LNCaP clone FGC (cell line): Measurements from ENCODE around the gene PCDHGB4.
A peak's percentile ranks its signal among the peaks of the same experiment; 100 is the strongest.
"Not testable (repeated sequence)": the region's sequence is repeated elsewhere in the genome, so short reads cannot be mapped to it uniquely, and the experiment has no call there.

ENCODE experiments used
- DNase-seq: peaks from one replicate; pipeline ENCODE4 v3.0.0-alpha.2; 2011; ENCODE audit warnings: low read depth
- H3K4me3 ChIP-seq: 2 replicates; pipeline ENCODE4 v1.5.1; 2011; ENCODE audit warnings: mild to moderate bottlenecking, low read depth, low read length, control low read depth
- TF ChIP-seq, protein P1 (sequence below): IDR thresholded peaks from 2 replicates; pipeline ENCODE4 v1.5.1; 2012; ENCODE audit warnings: mild to moderate bottlenecking; ENCODE audit not compliant: control insufficient read depth, insufficient read depth; ENCODE audit errors: extremely low read depth

Gene PCDHGB4

DNA sequence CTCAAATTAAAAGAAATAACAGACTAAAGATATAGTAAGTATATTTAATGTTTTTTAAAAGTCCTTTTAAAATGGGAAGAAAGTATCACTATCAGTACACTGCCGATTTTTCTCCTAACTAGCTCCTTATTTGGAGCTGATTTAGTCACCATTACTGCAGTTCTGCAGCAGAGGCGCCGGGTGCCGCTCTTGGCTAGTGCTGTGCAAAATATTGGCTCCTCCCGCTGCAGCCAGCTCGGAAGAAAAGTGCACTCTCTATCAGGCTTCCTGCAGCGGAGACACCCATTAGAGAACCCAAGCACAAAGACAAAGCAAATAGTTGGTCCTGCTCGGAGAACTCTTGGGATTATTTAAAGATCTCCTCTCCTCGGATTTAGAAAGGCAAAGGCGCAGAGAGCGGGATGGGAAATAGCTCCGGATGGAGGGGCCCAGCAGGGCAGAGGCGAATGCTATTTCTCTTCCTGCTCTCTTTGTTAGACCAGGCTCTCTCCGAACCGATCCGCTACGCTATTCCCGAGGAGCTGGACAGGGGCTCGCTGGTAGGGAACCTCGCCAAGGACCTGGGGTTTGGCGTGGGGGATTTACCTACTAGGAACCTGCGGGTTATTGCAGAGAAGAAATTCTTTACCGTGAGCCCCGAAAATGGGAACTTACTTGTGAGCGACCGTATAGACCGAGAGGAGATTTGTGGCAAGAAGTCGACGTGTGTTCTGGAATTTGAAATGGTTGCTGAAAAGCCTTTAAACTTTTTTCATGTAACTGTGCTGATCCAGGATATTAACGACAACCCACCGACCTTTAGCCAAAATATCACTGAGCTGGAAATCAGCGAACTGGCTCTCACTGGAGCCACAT is 17.3 kb upstream of the PCDHGB4 start, which contains the start of gene PCDHGB3:
TSS of gene PCDHGB3 (plus strand) at position 249 of the 855 bp plus-strand sequence. CDS start at position 402, 153 bp downstream.
- DNase-seq: no peak
- TF ChIP-seq, protein P1, sequence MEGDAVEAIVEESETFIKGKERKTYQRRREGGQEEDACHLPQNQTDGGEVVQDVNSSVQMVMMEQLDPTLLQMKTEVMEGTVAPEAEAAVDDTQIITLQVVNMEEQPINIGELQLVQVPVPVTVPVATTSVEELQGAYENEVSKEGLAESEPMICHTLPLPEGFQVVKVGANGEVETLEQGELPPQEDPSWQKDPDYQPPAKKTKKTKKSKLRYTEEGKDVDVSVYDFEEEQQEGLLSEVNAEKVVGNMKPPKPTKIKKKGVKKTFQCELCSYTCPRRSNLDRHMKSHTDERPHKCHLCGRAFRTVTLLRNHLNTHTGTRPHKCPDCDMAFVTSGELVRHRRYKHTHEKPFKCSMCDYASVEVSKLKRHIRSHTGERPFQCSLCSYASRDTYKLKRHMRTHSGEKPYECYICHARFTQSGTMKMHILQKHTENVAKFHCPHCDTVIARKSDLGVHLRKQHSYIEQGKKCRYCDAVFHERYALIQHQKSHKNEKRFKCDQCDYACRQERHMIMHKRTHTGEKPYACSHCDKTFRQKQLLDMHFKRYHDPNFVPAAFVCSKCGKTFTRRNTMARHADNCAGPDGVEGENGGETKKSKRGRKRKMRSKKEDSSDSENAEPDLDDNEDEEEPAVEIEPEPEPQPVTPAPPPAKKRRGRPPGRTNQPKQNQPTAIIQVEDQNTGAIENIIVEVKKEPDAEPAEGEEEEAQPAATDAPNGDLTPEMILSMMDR: 0 out of 2 replicates have a peak, but pooled peaks have one; percentile 18
- no peak within 1 kb of the TSS for H3K4me3 ChIP-seq

DNA sequence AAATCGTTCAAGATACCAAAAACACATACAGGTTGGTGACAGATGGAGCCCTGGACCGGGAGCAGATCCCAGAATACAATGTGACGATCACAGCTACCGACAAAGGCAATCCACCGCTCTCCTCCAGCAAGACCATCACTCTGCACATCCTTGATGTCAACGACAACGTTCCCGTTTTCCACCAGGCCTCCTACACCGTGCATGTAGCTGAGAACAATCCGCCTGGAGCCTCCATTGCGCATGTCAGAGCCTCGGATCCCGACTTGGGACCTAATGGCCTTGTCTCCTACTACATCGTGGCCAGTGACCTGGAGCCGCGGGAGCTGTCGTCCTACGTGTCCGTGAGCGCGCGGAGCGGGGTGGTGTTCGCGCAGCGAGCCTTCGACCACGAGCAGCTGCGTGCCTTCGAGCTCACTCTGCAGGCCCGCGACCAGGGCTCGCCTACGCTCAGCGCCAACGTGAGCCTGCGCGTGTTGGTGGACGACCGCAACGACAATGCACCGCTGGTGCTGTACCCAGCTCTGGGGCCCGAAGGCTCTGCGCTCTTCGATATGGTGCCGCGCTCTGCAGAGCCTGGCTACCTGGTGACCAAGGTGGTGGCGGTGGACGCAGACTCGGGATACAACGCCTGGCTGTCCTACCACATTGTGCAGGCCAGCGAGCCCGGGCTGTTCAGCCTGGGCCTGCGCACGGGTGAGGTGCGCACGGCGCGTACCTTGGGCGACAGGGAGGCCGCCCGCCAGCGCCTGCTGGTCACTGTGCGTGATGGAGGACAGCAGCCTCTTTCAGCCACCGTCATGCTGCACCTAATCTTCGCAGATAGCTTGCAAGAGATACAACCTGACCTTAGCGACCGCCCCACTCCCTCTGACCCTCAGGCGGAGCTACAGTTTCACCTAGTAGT is 15.7 kb upstream of the PCDHGB4 start:
- H3K4me3 ChIP-seq: no peak overlapping the region
- TF ChIP-seq, protein P1: no peak
- DNase-seq: no peak

DNA sequence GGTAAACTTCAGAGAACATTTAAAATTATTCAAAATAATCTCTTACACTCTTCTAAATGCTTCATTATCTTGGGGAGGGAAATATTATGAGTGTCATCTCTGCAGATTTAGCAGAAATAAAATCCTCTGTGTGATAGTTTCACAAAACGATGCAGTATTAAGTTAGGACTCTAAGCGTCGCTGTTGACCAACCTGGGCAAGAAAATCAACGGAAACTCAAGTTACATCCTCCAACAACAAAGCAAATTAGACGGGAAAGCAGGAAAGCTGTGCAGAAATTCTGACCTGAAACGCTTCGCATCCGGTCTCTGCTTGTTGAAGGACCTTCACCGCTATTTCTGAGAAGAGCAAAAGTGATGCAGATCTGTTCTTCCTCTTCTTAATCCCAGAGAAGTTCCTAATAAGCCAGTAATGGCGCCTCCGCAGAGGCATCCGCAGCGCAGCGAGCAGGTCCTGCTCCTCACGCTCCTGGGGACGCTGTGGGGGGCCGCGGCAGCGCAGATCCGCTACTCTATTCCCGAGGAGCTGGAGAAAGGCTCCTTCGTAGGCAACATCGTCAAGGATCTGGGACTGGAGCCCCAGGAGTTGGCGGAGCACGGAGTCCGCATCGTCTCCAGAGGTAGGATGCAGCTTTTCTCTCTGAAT is 13.7 kb upstream of the PCDHGB4 start, which contains the start of gene PCDHGA6:
TSS of gene PCDHGA6 (plus strand) at position 219 of the 645 bp plus-strand sequence. CDS start at position 412, 193 bp downstream.
- H3K4me3 ChIP-seq: peak within 1 kb of the TSS; percentile 21; the same call in 1 of the 2 replicates
- DNase-seq: no peak
- TF ChIP-seq, protein P1: peak; percentile 35

- TF ChIP-seq, protein P1: no peak
- no peak for DNase-seq
- H3K4me3 ChIP-seq: no peak overlapping the region
Observed at GRCh38 chr5:141374627-141375026, 12.9 kb upstream of the PCDHGB4 start.

DNA sequence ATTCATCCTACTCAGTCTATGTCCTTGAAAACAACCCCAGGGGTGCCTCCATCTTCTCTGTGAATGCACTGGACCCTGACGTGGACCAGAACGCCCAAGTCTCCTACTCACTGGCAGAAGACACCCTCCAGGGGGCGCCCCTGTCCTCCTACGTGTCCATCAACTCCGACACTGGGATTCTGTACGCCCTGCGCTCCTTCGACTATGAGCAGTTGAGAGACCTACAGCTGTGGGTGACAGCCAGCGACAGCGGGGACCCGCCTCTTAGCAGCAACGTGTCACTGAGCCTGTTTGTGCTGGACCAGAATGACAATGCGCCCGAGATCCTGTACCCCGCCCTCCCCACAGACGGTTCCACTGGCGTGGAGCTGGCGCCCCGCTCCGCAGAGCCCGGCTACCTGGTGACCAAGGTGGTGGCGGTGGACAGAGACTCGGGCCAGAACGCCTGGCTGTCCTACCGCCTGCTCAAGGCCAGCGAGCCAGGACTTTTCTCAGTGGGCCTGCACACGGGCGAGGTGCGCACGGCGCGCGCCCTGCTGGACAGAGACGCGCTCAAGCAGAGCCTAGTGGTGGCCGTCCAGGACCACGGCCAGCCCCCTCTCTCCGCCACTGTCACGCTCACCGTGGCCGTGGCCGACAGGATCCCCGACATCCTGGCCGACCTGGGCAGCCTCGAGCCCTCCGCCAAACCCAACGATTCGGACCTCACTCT is 11.9 kb upstream of the PCDHGB4 start:
- DNase-seq: not testable (repeated sequence)

GRCh38 chr5:141382469-141383294 is 4.8 kb upstream of the PCDHGB4 start, which contains the start of gene PCDHGA7:
Gene PCDHGA7, plus strand, starts transcription at chr5:141382742. Its CDS starts 158 bp downstream, at chr5:141382900.
- DNase-seq: no peak
- TF ChIP-seq, protein P1: peak; percentile 57
- H3K4me3 ChIP-seq: peak within 1 kb of the TSS; percentile 65

More for the DNA sequence above, 11.9 kb upstream of the PCDHGB4 start:
- not testable (repeated sequence) for H3K4me3 ChIP-seq
